SK-N-SH (cell line): Measurements from ENCODE around the gene CUBN.

Experiments
- CTCF ChIP-seq: fragments of 200-600 bp; sonication (generic); IDR thresholded peaks from 2 replicates; pipeline ENCODE4 v1.6.1; 2017; ENCODE audit warnings: antibody characterized with exemption, mild to moderate bottlenecking, moderate library complexity
- MAX ChIP-seq: IDR thresholded peaks from 2 replicates; pipeline ENCODE4 v1.4.0; 2012; ENCODE audit warnings: low read depth
- POLR2AphosphoS5 ChIP-seq: IDR thresholded peaks from 2 replicates; pipeline ENCODE4 v1.6.1; 2012; ENCODE audit warnings: low read depth, low read length
- RAD21 ChIP-seq: IDR thresholded peaks from 2 replicates; pipeline ENCODE4 v1.6.1; 2012; ENCODE audit warnings: mild to moderate bottlenecking, low read length
- USF1 ChIP-seq: IDR thresholded peaks from 2 replicates; pipeline ENCODE4 v1.4.0; 2012; ENCODE audit warnings: low read depth, borderline replicate concordance
- TF ChIP-seq, protein P1 (sequence below): IDR thresholded peaks from 2 replicates; pipeline ENCODE4 v1.6.1; 2012; ENCODE audit warnings: mild to moderate bottlenecking, low read depth, low read length, moderate library complexity

- TF ChIP-seq, protein P1, sequence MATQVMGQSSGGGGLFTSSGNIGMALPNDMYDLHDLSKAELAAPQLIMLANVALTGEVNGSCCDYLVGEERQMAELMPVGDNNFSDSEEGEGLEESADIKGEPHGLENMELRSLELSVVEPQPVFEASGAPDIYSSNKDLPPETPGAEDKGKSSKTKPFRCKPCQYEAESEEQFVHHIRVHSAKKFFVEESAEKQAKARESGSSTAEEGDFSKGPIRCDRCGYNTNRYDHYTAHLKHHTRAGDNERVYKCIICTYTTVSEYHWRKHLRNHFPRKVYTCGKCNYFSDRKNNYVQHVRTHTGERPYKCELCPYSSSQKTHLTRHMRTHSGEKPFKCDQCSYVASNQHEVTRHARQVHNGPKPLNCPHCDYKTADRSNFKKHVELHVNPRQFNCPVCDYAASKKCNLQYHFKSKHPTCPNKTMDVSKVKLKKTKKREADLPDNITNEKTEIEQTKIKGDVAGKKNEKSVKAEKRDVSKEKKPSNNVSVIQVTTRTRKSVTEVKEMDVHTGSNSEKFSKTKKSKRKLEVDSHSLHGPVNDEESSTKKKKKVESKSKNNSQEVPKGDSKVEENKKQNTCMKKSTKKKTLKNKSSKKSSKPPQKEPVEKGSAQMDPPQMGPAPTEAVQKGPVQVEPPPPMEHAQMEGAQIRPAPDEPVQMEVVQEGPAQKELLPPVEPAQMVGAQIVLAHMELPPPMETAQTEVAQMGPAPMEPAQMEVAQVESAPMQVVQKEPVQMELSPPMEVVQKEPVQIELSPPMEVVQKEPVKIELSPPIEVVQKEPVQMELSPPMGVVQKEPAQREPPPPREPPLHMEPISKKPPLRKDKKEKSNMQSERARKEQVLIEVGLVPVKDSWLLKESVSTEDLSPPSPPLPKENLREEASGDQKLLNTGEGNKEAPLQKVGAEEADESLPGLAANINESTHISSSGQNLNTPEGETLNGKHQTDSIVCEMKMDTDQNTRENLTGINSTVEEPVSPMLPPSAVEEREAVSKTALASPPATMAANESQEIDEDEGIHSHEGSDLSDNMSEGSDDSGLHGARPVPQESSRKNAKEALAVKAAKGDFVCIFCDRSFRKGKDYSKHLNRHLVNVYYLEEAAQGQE: no peak
- TF ChIP-seq CTCF (no peak), MAX (peak; percentile 61; the same call in 1 of the 2 replicates), USF1 (no peak), POLR2AphosphoS5 (peak; percentile 71; the same call in 1 of the 2 replicates), RAD21 (no peak)
These were observed 106.0 kb downstream of the CUBN start for GRCh38 chr10:17023386-17024298.
